Neural crest cell (in vitro differentiated cells): ENCODE data around the gene USP7. TPM values are rescaled to one million over a fixed set of nuclear protein-coding genes. Genes with fewer than 3 reads are reported as not detected.

Source experiments
- DNase-seq: peaks from one replicate; pipeline ENCODE4 v3.0.0; 2021; ENCODE audit warnings: low read depth, mixed read lengths, low spot score
- H3K27ac Mint-ChIP-seq: one replicate; pipeline ENCODE4 v1.8.0; 2021; ENCODE audit warnings: mild to moderate bottlenecking, mixed read lengths; ENCODE audit not compliant: unreplicated experiment
- H3K27me3 Mint-ChIP-seq: 2 replicates; pipeline ENCODE4 v1.8.0; 2021; ENCODE audit warnings: low read depth, mild to moderate bottlenecking, mixed read lengths
- H3K36me3 Mint-ChIP-seq: 2 replicates; pipeline ENCODE4 v1.8.0; 2021; ENCODE audit warnings: low read depth, mild to moderate bottlenecking, mixed read lengths
- H3K4me1 Mint-ChIP-seq: 2 replicates; pipeline ENCODE4 v1.8.0; 2021; ENCODE audit warnings: mixed read lengths
- H3K4me3 Mint-ChIP-seq: one replicate; pipeline ENCODE4 v1.8.0; 2021; ENCODE audit warnings: mild to moderate bottlenecking, mixed read lengths
- H3K9me3 Mint-ChIP-seq: 2 replicates; pipeline ENCODE4 v1.8.0; 2021; ENCODE audit warnings: mixed read lengths
- total RNA-seq: library from RNA; stranded (reverse); gene quantifications from 2 replicates; pipeline ENCODE4 v1.2.1, GENCODE V29; 2021
- TF ChIP-seq, protein P1 (sequence below): fragments of 200-600 bp; sonication (generic); conservative IDR thresholded peaks from 2 replicates; pipeline ENCODE4 v1.5.0; 2021; ENCODE audit warnings: antibody characterized with exemption, mild to moderate bottlenecking

USP7 gene
- total RNA-seq, 1 donor from 2014 or later = 162 TPM

DNA sequence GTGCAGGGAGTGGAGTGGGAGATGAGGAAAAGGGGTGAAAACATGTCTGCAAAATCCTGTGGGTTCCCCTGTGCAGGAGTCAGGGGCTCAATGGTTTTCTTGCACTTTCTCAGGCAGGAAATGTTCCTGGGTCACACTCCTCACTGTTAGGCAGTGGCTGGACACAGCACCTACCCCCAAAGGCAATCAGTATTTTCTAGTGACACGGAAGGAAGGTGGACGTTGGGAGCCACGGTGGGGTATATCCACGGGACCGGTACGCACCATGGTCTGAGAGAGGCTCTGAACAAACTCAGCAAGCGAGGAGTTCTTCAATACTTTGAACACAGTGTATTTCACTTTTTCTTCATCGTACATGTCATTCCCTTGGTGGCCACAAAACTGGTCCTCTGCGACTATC, 60.7 kb downstream of the USP7 start:
- no peak overlapping the region for H3K4me3 Mint-ChIP-seq
- H3K4me1 Mint-ChIP-seq = no peaks in the 10 kb centered on the region
- H3K27ac Mint-ChIP-seq = no peak overlapping the region
- H3K9me3 Mint-ChIP-seq = no peaks in the 10 kb centered on the region
- H3K27me3 Mint-ChIP-seq = no peaks in the 10 kb centered on the region
- H3K36me3 Mint-ChIP-seq = peaks cover 26% of the 10 kb centered on the region
- TF ChIP-seq, protein P1, sequence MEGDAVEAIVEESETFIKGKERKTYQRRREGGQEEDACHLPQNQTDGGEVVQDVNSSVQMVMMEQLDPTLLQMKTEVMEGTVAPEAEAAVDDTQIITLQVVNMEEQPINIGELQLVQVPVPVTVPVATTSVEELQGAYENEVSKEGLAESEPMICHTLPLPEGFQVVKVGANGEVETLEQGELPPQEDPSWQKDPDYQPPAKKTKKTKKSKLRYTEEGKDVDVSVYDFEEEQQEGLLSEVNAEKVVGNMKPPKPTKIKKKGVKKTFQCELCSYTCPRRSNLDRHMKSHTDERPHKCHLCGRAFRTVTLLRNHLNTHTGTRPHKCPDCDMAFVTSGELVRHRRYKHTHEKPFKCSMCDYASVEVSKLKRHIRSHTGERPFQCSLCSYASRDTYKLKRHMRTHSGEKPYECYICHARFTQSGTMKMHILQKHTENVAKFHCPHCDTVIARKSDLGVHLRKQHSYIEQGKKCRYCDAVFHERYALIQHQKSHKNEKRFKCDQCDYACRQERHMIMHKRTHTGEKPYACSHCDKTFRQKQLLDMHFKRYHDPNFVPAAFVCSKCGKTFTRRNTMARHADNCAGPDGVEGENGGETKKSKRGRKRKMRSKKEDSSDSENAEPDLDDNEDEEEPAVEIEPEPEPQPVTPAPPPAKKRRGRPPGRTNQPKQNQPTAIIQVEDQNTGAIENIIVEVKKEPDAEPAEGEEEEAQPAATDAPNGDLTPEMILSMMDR = no peak
- DNase-seq = no peak

DNA sequence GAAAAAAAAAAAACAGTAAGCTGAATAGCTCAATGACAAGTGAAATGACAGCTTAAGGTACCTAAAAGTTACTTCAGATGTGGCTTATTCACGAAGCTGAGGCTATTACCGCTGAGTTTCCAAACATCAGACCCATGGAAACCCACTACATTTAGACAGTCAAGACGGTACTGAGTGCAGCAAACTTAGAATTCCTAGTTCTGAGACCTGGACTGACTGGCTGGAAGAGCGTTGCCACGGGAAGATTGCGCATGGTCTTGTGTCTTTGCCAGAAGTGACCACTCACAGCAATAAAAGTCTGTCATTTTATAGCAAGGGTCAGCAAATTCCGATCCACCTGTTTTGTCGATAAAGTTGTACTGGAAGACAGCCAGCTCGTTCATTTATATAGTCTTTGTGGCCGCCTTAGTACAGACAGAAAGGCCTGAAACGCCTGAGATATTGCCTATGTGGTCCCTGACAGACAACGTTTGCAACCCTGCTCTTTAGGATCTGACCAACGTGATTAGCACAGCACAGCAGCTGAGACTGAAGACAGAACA, 62.3 kb downstream of the USP7 start:
- no peaks in the 10 kb centered on the region for H3K9me3 Mint-ChIP-seq
- no peaks in the 10 kb centered on the region for H3K27me3 Mint-ChIP-seq
- TF ChIP-seq, protein P1 = no peak
- no peaks in the 10 kb centered on the region for H3K4me1 Mint-ChIP-seq
- H3K27ac Mint-ChIP-seq = no peak overlapping the region
- peaks cover 27% of the 10 kb centered on the region for H3K36me3 Mint-ChIP-seq
- no peak overlapping the region for H3K4me3 Mint-ChIP-seq
- DNase-seq = no peak

DNA sequence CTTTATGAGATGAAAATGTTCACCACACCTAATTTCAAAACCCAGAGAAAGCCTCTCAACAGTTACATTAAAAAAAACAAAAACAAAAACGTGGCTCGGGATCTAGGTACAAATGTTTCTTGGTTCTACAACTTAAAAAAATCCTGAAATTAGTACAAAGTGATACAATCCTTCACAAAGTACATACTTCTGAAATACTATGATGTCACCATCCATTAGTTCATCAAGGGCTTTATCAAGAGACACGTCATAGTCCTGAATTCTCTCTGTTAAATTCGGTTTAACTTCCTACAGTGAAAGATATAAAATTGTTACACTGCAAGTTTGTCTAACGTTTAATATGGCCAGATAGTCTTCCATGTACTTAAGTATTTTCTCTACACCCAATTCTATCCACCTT, 63.4 kb downstream of the USP7 start:
- Mint-ChIP-seq H3K9me3 (no peaks in the 10 kb centered on the region), H3K27ac (no peak overlapping the region), H3K27me3 (no peaks in the 10 kb centered on the region)

DNA sequence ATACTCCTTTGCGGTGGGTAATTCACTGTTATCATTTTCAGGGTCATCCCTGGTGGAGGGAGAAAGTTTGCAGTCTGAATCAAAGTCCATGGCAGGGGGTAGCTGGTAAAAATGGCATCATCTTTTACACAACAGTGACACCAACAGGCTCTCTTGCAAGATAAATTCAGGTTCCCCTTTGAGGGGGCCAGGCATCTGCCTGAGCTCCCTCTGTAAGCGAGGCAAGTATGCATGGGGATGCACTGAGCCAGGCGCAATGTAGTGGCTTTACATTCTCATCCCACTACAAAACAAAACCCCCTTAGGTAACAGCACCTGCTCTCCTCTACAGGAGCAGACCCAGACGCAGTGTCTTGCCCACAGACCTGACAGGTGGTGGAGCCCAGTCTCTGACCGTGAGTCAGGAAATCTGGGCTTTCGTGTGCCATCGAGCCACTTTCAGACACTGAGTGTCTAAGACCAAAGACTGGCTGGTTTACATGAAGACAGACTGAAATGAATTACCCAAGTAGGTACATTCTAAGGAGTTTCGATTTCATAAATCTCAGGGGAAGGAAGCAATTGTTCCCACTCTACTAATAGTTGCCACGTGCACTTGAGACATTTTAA, 63.9 kb downstream of the USP7 start:
- H3K27me3 Mint-ChIP-seq = no peaks in the 10 kb centered on the region
- no peak overlapping the region for H3K4me3 Mint-ChIP-seq
- H3K9me3 Mint-ChIP-seq = no peaks in the 10 kb centered on the region
- no peak for DNase-seq
- TF ChIP-seq, protein P1 = no peak
- peaks cover under 1% of the 10 kb centered on the region for H3K4me1 Mint-ChIP-seq
- peaks cover 25% of the 10 kb centered on the region for H3K36me3 Mint-ChIP-seq
- no peak overlapping the region for H3K27ac Mint-ChIP-seq

More for the DNA sequence above, 63.4 kb downstream of the USP7 start:
- no peak overlapping the region for H3K4me3 Mint-ChIP-seq
- H3K36me3 Mint-ChIP-seq = peaks cover 25% of the 10 kb centered on the region
- DNase-seq = no peak
- TF ChIP-seq, protein P1 = no peak
- no peaks in the 10 kb centered on the region for H3K4me1 Mint-ChIP-seq

DNA sequence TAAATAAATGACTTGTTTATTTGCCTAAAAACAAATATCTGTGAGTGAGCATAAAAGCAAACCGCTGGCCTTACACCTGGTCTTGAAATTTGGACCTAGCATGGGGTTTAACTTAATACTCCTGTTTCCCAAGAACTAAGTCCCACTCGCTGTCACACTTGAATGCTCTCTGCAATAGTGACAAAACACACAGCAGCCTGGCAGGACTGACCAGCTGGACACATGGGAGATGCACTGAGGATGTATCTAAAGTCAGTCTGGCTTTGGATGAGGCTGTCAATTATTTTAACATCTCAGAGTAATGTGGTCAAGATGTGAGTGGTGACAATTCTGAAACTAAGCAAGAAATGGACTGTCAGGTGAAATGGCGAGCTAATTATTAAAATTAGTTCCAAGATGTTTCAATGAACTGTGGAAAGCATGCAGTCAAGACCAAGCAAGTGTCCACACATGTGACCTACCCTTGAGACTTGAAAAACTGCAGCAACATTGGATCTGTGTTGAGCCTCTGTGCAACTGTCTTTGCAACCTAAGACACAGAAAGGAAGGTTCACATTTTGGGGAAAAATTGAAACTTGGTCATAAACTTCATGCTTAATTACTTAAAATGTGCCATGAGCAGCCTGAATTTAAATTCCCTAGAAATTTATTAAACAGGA, 64.9 kb downstream of the USP7 start:
- TF ChIP-seq, protein P1 = no peak
- H3K27me3 Mint-ChIP-seq = no peaks in the 10 kb centered on the region
- no peak for DNase-seq
- no peaks in the 10 kb centered on the region for H3K9me3 Mint-ChIP-seq
- peaks cover 6% of the 10 kb centered on the region for H3K4me1 Mint-ChIP-seq
- H3K4me3 Mint-ChIP-seq = no peak overlapping the region
- H3K36me3 Mint-ChIP-seq = peaks cover 27% of the 10 kb centered on the region
- no peak overlapping the region for H3K27ac Mint-ChIP-seq
